ENCODE results near the gene BAX.

GRCh38 chr19:48945415-48945814 is 9.3 kb upstream of the BAX start:
- TF ChIP-seq SUZ12 (IDR thresholded peaks at IDR 0.05; ENCODE audit: extremely low read depth, insufficient read depth, insufficient read length): no peak
- TF ChIP-seq YY1 (IDR thresholded peaks at IDR 0.05; ENCODE audit: insufficient read depth, insufficient read length): no peak
- TF ChIP-seq ZNF274 (IDR thresholded peaks at IDR 0.05; ENCODE audit: low read depth, low read length): no peak
